Stimulated activated CD8-positive, alpha-beta memory T cell treated with anti-CD3 and anti-CD28 coated beads, Interleukin-15, amount 100 ng/mL, for 4 hours (primary cell): ENCODE data around the gene ADAMTSL2.

Experiments used
- DNase-seq, 2 donors: peaks; one replicate each; pipeline ENCODE4 v3.0.0-alpha.2; 2020; ENCODE audit warnings: low read depth in 2 of 2

Gene ADAMTSL2

DNA sequence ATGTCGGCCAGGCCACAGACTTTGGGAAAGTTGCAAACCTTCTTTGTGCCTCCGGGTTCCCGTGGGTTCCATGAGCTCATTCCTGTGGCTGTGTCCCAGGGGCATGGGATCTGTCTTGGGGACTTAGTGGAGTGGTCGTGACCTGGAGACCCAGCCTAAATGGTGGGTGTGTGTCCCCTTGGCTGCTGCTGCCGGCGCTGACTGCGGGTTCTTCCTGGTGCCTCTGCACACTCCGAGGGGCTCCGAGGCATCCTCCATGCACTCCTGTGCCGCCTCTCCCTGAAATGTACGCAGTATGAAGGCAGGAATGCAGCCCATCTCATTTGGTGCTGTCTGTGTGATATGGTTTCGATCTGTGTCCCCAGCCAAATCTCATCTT is 34.6 kb upstream of the ADAMTSL2 start:
- no peak for DNase-seq

DNA sequence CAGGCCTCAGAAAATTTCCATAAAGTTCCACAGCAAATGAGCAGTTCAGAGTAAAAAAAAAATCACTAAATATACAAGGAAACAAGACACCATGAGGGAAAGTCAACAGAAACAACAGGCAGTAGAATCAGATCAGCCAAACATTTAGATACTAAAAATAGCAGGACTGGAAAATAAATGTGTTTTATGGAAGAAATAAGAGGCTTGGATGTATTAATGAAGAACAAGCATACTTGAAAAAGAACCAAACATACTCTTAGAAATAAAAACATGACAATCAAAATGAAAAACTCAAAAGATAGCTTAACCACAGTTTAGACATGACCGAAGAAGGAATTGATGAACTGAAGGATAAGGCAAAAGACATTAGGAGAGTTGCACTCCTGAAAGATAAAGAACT is 32.4 kb upstream of the ADAMTSL2 start:
- no peak for DNase-seq

DNA sequence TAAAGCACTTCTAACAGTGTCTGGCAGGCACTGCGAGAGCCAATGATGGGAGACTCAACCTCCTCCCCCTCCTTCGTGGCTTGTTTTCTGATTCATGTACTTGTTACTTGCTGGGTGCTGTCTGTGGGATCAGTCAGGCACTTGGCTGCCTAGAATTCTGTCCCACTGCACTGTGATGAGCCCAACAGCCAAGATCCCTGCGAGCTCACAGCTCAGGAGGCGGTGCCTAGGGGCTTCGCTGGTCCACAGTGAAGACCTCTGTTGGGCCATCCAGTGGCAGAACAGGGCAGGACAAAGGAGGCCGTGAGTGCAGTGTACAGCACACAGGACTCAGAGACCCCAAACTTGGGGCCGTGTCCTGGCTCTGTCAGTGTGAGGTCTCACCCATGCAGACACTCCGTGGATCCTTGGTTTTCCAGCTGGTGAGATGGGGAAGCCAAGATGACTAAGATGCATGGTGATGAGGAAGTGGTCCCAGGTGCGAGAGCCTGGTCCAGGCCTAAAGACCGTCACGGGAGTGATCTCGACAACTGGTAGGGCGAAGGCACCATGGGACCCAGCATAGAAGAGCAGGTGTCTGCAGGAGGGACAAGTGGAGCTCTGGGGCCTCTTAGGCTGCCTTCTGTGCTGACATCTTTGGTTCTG is 29.2 kb upstream of the ADAMTSL2 start:
- no peak for DNase-seq

DNA sequence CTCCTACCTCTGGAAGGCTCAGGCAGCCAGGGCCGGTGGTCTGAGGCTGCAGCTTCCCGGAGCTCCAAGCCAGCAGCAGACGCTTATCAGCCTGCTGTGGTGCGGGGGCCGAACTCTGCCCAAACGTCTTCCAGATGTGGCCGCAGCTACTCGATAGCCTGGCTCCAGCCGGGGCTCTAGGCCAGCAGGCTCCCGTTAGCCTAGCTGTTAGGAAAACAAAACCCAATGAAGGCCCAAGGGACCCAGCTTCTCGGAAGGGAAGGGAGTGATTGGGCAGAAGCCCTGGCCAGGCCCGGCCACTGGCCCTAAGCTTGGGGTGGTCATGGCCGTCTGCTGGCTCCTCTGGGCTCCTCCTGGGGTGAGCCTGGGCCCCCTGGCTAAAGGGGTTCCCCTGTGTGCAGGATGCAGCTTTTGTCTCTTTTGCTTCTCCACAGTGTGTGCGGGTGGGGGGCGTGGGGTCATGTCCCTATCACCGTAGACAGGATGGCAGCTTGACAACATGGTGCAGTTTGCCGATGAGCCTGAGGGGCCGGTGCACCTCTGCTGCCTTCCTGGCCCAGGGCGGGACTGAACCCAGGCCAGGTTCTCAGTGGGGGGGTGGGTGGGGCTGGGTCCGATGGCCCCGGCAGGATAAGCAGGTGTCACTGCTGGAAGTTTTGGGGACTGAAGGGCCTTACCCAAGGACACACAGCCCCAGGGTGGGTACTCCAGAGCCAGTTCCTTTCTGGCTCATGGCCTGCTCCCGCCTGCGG is 28.4 kb upstream of the ADAMTSL2 start:
- DNase-seq: no peak

DNA sequence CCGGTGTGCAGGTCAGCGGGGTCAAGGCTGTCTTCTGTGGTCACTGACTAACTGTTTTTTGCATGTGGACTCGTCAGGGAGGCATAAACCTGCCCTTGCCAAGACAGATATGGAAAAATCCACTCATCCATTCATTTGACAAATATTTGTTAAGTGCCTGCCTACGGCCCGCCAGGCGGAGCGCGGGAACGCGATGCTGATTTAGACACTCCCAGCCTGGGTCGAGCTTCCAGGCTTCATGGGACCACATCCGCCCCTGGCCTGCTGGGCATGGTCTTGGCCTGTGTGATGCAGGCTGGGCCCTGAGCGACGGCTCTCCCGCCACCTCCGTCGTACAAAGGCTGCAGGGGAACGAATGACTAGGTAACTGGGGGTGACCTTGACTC is 27.9 kb upstream of the ADAMTSL2 start:
- DNase-seq: no peak

DNA sequence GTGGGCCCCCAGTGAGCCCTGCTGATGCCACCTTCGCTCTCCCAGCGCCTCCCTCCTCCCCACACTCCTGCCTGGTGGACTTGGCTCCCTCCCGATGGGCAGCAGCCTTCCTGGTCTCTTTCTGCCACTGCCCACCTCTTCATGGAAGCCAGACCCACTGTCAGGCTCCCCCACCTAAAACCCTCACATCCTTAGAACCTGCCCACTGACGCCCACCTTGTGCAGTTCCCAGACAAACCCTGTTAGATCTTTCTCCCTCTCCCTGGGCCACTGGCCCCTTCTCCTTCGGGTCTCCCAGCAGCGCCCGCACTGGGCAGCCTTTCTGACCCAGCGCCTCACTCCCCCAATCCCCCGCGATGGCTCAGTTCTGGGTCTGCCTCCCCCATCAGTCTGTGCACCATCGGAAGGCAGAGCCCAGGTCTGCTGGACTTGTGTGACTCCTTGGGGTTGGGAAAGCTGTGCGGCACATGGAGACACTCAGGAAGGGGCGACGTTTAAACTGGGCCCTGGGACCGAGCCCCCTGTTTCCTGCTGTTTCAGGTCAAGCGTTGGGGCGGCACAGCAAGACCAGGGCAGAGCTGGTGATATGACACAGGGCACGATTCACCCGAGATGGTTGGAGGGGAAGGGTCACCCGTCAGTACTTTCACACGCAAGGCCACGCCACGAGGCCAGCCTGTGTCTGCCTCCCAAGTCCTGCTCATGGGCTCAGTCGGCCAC is 27.1 kb upstream of the ADAMTSL2 start:
- no peak for DNase-seq

DNA sequence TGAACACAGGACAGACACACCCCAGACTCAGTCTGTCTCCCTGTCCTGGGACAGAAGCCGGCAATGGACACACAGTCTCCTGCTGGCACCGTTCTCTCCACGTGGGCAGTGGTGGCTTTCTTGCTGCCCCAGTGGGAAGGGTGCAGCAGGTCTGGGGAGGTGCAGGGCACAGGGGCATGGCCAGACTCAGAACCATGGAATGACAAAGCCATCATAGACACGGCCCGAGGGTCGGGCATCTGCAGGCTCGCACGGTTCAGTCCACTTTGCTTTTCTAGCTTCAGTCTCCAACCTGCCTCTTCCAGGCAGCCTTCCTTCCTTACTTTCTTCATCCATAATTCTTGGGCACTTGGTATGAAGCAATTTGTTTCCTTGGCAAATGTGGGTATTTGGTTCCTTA is 26.5 kb upstream of the ADAMTSL2 start:
- DNase-seq: no peak

DNA sequence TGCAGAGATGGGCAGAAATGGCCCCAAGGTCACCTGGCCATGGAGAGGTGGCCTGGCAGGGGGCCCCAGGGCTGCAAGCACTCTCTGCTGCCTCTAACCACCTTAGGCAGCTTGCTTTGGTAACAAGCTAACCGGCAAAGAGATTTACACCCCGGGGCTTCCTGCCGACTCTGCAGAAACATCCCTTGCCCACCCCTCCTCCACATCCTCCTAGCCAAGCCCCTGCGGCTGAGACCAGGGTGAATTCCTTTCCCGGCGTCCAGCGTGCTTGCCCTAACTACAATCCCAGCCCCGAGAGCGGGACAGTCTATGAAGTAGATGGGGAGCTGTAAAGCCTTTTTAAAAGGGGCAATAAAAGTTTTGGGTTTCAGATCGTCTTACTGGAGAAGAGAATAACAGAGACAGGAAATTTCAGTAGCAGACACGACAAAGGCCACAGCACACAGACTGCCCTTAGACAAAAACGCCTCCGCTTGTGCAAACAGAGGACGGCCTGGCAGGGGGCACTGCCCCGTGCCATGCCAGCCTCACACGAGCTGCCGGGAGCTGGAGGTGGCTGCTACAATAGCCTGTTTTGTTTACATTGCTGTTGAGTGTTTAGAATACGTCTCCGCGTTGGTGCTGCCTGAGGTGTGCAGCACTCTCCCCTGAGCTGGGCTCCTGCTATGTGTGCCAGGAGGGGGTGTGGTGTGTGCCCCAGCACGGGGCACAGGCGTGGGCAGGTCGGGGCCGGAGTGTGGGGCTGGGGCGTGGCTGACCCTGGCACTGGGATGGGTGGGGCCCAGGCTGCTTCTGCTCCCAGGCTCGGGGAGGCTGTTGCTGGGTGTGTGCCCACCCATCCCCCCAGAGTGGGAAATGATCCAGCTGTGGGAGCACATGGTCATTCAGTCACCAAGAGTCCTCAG is 25.1 kb upstream of the ADAMTSL2 start:
- DNase-seq: no peak

DNA sequence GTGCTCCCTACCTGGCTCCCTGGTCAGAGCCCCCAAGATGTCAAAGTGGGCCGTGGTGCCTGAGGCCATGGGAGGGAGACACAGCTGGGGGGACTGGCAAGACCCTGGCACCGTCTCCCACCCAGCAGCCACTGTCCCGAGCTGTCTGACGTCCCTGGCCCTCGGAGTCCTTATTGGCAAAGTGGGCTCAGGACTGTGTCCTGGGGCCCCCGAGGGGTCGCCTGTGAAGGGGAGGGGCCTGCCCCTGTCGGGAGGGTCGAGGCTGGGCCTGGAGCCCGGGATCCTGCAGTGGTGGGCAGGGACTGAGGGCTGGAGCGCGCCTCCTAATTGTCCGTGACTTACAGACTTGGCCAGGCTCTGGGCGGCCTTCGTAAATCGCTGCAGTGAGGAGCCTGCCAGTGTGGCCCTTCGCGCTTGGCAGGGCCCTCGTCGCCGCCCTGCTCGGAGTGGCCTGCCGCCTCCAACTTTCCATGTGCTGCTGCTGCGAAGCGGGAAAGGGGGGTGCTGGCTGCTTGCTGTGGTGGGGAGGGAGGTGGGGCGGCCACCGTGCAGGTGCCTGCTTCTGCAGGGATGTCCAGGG is 23.5 kb upstream of the ADAMTSL2 start:
- no peak for DNase-seq

DNA sequence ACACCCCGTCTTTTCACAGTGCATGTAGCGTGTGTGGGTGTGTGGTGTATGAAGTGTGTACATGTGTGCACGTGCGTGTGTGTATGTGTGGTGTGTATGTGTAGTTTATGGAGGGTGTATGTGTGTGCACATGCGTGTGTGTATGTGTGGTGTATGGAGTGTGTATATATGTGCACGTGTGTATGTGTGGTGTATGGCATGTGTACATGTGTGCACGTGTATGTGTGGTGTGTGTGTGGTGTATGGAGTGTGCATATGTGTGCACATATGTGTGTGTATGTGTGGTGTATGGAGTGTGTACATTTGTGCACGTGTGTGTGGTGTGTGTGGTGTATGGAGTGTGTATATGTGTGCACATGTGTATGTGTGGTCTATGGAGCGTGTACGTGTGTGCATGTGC is 22.9 kb upstream of the ADAMTSL2 start:
- no peak for DNase-seq

DNA sequence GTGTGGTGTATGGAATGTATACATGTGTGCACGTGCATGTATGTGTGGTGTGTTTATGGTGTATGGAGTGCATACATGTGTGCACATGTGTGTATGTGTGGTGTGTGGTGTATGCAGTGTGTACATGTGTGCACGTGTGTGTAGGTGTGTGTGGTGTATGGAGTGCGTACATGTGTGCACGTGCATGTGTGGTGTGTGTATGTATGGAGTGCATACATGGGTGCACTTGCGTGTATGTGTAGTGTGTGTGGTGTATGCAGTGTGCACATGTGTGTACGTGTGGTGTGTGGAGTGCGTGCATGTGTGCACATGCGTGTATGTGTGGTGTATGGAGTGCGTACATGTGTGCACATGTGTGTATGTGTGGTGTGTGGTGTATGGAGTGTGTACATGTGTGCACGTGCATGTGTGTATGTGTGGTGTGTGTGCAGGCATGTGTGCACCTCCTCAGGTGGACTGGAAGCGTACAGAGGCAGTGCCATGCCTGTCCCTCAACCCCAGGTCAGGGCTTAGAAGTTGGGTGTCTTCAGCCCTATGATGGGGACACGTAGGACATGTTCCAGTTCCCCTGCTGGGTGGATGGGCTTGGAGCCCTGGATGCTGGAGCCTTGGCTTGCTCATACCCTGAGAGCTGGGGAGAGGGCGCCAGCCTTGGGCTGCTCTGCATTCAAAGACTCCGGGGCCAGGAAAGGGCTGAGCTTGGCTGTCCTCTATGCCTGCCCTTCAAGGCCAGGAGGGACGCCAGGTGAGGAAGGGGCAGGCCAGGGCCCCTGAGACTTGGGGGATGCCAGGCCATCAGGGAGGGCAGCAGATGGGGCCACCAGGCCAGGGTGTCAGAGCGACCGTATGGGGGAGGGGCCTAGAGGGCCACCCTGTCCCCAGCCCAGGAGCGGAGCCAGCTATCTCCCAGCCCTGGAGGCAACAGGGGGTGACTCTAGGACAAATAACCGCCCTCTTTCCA is 22.0 kb upstream of the ADAMTSL2 start:
- no peak for DNase-seq

DNA sequence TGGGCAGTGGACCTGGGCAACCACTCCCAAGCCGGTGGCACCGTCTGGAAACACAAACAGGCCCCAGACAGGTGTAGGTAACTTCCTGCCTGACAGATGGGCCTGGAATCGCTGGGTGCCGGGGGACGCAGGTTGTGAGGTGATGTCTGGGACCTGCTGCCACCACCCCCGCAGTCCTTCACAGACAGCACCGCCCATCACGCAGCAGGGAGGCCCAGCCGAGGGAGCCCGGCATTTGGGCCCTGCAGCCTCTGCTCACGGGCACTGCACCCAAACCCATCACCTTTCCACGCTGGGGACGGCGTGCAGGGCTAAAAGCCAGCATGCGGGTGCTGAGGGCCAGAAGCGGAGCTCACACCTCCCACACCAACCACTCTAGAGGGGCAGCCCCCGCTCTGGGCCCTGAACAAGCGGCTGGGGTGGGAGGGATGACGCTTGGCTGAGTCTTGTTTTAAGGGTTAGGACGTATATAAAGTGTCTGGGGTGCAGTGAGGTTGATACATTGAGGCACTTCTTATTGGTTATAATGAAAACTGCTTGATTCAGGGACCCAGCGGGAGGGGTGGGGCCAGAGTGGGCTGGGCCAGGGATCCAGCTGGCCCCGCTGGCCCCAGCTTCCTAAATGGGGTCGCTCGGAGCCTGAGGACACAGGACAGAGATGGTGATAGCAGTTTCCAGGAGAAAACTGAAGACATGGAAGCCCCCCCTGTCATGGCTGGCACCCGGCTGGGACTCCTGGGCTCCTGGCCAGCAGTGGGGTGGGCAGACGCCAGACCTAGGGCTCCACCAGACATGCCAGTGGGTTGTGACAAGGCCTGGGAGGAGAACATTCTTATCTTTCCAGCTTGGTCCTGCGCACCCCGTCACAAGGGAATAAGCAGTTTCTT is 21.0 kb upstream of the ADAMTSL2 start:
- DNase-seq: no peak

DNA sequence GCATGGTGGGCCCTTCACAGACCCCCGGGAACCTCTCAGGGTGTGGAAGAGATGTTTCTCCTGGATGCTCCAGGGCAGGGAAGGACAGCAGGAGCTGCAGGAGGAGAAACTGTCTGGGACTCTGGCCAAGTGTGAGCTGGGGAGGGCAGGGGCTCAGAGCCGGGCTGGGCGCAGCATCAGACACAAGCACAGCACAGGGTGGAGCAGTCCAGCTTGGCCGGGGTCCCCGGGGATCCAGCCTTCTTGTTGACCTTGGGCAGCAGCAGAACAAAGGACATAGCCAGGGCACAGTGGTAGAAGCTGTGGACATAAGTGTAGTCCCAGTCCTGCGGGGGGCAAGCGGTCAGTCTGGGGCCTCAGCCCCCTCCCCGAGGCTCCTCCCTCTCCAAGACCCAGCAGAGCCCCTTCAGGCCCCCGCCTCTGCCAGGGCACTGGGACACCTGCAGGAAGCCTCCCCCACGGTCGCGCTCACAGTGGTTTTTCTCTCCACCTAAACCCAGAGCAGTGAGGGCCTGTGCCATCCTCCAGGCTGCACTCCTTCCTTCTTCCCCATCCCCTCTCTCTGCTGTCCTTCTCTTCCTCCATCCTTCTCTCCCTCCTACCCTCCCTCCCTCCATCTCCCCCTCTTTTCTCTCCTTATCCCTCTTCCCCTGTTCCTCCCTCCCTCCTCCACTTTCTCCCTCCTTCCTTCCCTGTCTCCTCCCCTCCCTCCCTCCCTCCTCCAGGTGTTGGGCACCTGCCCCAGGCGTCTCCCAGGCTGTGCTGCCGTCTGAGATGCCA is 19.9 kb upstream of the ADAMTSL2 start:
- no peak for DNase-seq

DNA sequence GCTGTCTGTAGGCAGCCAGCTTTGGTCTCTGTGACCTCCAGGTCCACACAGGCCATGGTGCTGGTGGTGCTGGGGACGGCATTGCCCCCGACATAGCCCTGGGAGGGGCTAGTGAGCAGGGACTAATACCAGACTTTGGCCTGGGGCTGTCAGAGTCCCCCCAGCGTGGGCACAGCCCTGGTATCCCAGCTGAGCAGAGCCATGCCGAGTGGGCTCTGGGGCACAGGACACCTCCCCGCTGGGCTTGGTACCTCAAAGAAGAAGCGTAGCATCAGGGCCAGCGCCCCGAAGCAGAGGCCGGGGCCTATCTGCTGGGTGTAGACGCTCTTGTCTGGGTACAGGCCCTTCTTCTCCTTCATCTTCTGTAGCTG is 19.3 kb upstream of the ADAMTSL2 start:
- DNase-seq: no peak

DNA sequence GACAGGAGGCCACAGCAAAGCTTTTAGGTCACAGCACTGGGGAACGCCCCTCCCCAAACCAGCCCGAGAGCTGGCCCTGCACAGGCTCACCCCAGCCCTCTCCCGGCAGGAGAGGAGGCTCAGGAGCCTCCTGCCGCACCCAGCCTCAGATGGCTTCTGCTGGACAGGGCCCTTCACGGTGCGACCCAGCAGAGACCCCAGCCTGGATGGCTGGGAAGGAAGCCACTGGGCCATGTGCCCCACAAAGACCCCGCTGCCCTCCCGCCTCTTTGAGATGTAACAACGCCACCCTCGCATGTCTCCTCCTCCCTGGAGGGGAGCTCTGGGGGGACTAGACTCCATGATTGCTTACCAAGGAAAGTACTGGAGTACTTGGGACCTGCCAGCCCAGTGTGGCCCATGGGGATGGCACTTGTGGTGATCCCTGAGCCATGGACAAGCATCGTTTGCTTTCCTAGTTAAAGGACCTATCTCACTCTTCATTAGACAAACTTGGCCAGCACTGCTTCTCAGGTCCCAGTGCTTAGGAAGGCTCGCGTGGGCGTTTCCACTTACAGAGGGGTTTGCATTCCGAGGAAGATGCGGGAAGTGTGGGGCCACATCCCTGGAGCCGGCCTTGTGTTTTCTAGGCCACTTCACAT is 18.8 kb upstream of the ADAMTSL2 start:
- DNase-seq: no peak

DNA sequence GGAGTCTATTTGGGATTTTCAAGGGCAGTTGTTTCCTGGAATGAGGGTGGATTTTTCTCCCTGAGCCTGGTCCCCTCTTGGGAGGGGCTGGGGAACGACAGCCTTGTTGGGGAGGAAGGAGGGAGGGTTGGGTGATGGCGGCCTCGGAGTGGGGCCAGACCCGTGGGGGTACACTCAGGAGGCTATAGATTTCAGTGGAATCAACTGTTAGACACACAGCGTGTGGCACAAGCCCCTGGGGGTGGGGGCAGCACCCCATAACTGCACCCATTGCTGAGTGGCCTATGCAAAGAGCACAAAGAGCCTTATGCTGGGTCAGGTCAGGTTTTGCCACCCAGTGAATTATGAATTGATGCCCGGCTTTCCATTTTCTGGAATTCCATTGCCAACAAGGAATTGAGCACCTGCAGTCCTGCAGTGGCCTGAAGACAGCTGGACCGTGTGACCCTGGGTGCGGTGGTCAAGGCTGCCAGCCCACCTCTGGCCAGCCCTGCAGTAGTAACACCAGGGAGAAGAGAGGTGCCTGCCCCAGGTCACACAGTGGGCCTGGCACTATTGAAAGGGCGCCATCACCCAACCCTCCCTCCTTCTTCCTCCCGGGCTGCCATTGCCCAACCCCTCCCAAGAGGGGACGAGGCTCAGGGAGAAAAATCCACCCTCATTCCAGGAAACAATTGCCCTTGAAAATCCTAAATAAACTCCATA is 18.1 kb upstream of the ADAMTSL2 start:
- DNase-seq: no peak

DNA sequence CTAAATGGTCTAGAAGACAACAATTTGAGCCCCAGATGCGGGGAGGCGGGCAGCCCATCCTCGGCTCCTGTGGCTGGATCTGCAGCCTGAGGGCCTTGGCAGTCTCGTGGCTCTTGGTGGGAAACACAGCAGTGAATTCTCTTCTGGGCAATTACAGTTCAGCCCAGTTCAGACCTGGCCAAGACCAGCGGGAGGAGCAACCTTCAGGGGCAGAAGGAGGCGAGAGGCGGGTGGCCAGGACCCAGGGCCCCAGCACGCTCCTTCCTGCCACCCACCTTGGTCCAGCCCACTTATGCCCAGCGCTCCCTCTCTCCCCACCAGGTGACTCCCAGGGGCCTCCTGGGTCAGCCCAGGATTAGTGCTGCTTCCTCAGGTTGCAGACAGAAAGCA is 17.5 kb upstream of the ADAMTSL2 start:
- no peak for DNase-seq

DNA sequence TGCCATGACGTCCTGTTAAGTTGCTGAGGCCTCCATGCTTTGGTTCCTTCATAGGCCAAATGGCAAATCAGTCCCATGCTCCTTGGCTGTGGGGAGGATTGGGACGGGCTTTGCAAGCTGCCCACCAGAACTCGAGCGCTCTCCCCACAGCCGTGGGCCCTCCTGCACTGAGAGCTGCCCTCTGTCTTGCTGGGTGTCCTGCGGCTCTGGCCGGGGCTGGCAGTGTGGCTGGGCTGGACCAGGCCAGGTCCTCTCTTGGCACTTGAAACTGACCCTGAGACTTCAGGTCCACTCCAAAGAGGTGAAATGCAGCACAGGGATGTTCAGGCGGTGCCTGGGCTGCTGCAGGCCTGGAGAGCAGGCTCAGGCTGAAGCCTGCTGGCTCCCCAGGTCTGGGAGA is 16.8 kb upstream of the ADAMTSL2 start:
- DNase-seq: no peak
